ACC112 (cell line): ENCODE results near the gene GLTPD2.
"Not testable (repeated sequence)": the region's sequence is repeated elsewhere in the genome, so short reads cannot be mapped to it uniquely, and the experiment has no call there.

Experiments
- H2AFZ ChIP-seq: fragments of 200-600 bp; sonication (generic); one replicate; pipeline ENCODE4 v1.6.0; 2017; ENCODE audit warnings: antibody characterized with exemption, low read length; ENCODE audit not compliant: unreplicated experiment
- H3K27ac ChIP-seq: fragments of 200-600 bp; sonication (generic); 2 replicates; pipeline ENCODE4 v1.5.1; 2014; ENCODE audit warnings: low read depth, mild to moderate bottlenecking, antibody characterized with exemption, low read length, moderate library complexity
- H3K27me3 ChIP-seq: fragments of 200-600 bp; sonication (generic); 2 replicates; pipeline ENCODE4 v1.6.1; 2014; ENCODE audit warnings: mild to moderate bottlenecking, antibody characterized with exemption, low read length, moderate library complexity, mixed read lengths; ENCODE audit not compliant: insufficient read depth
- H3K36me3 ChIP-seq: fragments of 200-600 bp; sonication (generic); 2 replicates; pipeline ENCODE4 v1.6.1; 2016; ENCODE audit warnings: mild to moderate bottlenecking, antibody characterized with exemption, low read length, moderate library complexity, mixed read lengths; ENCODE audit not compliant: insufficient read depth
- H3K4me1 ChIP-seq: fragments of 200-600 bp; sonication (generic); one replicate; pipeline ENCODE4 v1.6.1; 2016; ENCODE audit warnings: low read length, mixed read lengths; ENCODE audit not compliant: insufficient read depth, unreplicated experiment, control insufficient read depth
- H3K4me3 ChIP-seq: fragments of 200-600 bp; sonication (generic); 2 replicates; pipeline ENCODE4 v1.5.1; 2014; ENCODE audit warnings: mild to moderate bottlenecking, low read depth, low read length
- H3K79me2 ChIP-seq: fragments of 200-600 bp; sonication (generic); one replicate; pipeline ENCODE4 v1.6.0; 2016; ENCODE audit warnings: low read length; ENCODE audit not compliant: control insufficient read depth, unreplicated experiment, insufficient read depth

GLTPD2 gene

GRCh38 chr17:4827399-4827798, 38.6 kb downstream of the GLTPD2 start:
- no peak overlapping the region for H3K4me3 ChIP-seq
- no peaks in the 10 kb centered on the region for H3K79me2 ChIP-seq
- no peak overlapping the region for H2AFZ ChIP-seq
- H3K4me1 ChIP-seq: no peaks in the 10 kb centered on the region
- no peaks in the 10 kb centered on the region for H3K27me3 ChIP-seq
- H3K27ac ChIP-seq: no peak overlapping the region
- H3K36me3 ChIP-seq: no peaks in the 10 kb centered on the region

GRCh38 chr17:4832829-4833177, 44.0 kb downstream of the GLTPD2 start:
- H2AFZ ChIP-seq, H3K36me3 ChIP-seq, H3K27me3 ChIP-seq: not testable (repeated sequence)
- Histone ChIP-seq H3K4me3 (peak overlapping the region; percentile 85), H3K4me1 (peaks cover 15% of the 10 kb centered on the region), H3K79me2 (peaks cover 43% of the 10 kb centered on the region), H3K27ac (peak overlapping the region; percentile 76)

- H3K4me1 ChIP-seq: peaks cover 15% of the 10 kb centered on the region
- peaks cover 49% of the 10 kb centered on the region for H3K79me2 ChIP-seq
- peaks cover 7% of the 10 kb centered on the region; the same call in 1 of the 2 replicates for H3K36me3 ChIP-seq
- H3K4me3 ChIP-seq: peak within 1 kb of the TSS; percentile 85
- peak within 1 kb of the TSS; percentile 76 for H3K27ac ChIP-seq
- H3K27me3 ChIP-seq: no peaks in the 10 kb centered on the region
- H2AFZ ChIP-seq: peak within 1 kb of the TSS; percentile 47
These were observed 44.6 kb downstream of the GLTPD2 start, which contains the start of gene MINK1 for GRCh38 chr17:4833178-4833940. TSS of gene MINK1 (plus strand) at chr17:4833340. CDS start at chr17:4833584, 244 bp downstream.

- Histone ChIP-seq H3K27ac (no peak overlapping the region), H3K79me2 (peaks cover 54% of the 10 kb centered on the region), H3K4me3 (peak overlapping the region; percentile 85), H3K27me3 (no peaks in the 10 kb centered on the region), H2AFZ (peak overlapping the region; percentile 47), H3K4me1 (peaks cover 15% of the 10 kb centered on the region), H3K36me3 (peaks cover 8% of the 10 kb centered on the region; the same call in 1 of the 2 replicates)
These were observed 45.3 kb downstream of the GLTPD2 start for GRCh38 chr17:4833941-4834680.

- Histone ChIP-seq H3K79me2 (peaks cover 59% of the 10 kb centered on the region), H3K4me3 (peak overlapping the region; percentile 85)
These were observed 45.9 kb downstream of the GLTPD2 start for GRCh38 chr17:4834681-4835020.

GRCh38 chr17:4836221-4836620, 47.5 kb downstream of the GLTPD2 start:
- Histone ChIP-seq H3K27me3 (no peaks in the 10 kb centered on the region), H2AFZ (no peak overlapping the region), H3K4me1 (peaks cover 23% of the 10 kb centered on the region), H3K79me2 (peaks cover 73% of the 10 kb centered on the region), H3K4me3 (no peak overlapping the region), H3K36me3 (peaks cover 8% of the 10 kb centered on the region; the same call in 1 of the 2 replicates), H3K27ac (no peak overlapping the region)

More at GRCh38 chr17:4834681-4835020, 45.9 kb downstream of the GLTPD2 start:
- Histone ChIP-seq H2AFZ (no peak overlapping the region), H3K4me1 (peaks cover 15% of the 10 kb centered on the region), H3K27me3 (no peaks in the 10 kb centered on the region), H3K27ac (no peak overlapping the region), H3K36me3 (peaks cover 8% of the 10 kb centered on the region; the same call in 1 of the 2 replicates)

GRCh38 chr17:4837471-4838308, 48.9 kb downstream of the GLTPD2 start:
- Histone ChIP-seq H3K4me1 (peaks cover 23% of the 10 kb centered on the region), H3K27ac (no peak overlapping the region), H2AFZ (no peak overlapping the region), H3K27me3 (no peaks in the 10 kb centered on the region), H3K36me3 (peaks cover 8% of the 10 kb centered on the region; the same call in 1 of the 2 replicates), H3K79me2 (peaks cover 84% of the 10 kb centered on the region), H3K4me3 (no peak overlapping the region)

GRCh38 chr17:4838309-4838785, 49.6 kb downstream of the GLTPD2 start:
- no peak overlapping the region for H3K27ac ChIP-seq
- H2AFZ ChIP-seq: no peak overlapping the region
- H3K79me2 ChIP-seq: peaks cover 87% of the 10 kb centered on the region
- peaks cover 23% of the 10 kb centered on the region for H3K4me1 ChIP-seq
- no peaks in the 10 kb centered on the region for H3K27me3 ChIP-seq
- peaks cover 8% of the 10 kb centered on the region; the same call in 1 of the 2 replicates for H3K36me3 ChIP-seq
- no peak overlapping the region for H3K4me3 ChIP-seq

GRCh38 chr17:4839221-4839620, 50.5 kb downstream of the GLTPD2 start:
- Histone ChIP-seq H3K4me1 (peaks cover 22% of the 10 kb centered on the region), H3K27ac (no peak overlapping the region), H3K36me3 (peaks cover 8% of the 10 kb centered on the region; the same call in 1 of the 2 replicates), H3K27me3 (no peaks in the 10 kb centered on the region), H2AFZ (no peak overlapping the region), H3K79me2 (peaks cover 83% of the 10 kb centered on the region), H3K4me3 (no peak overlapping the region)
